Fibroblast of lung (primary cell): ENCODE results near the gene HMCN2.

Experiments used
- CTCF ChIP-seq, 2 donors: IDR thresholded peaks in 1 of 2; conservative IDR thresholded peaks in 1 of 2; 1 replicate in 1 of 2; 2 replicates in 1 of 2; pipeline ENCODE4 v1.5.1; 2011 to 2012; ENCODE audit warnings: low read length in 2 of 2, control low read depth in 1 of 2, inconsistent platforms in 1 of 2, low read depth in 1 of 2, mild to moderate bottlenecking in 1 of 2
- EZH2 ChIP-seq: IDR thresholded peaks from 2 replicates; pipeline ENCODE4 v1.5.1; 2012; ENCODE audit warnings: low read length, control low read depth, mild to moderate bottlenecking; ENCODE audit errors: missing control alignments

GRCh38 chr9:130230631-130231030 is 34.9 kb upstream of the HMCN2 start:
- TF ChIP-seq CTCF (conservative IDR thresholded peaks at IDR 0.05 in 1 of 2, IDR thresholded peaks at IDR 0.05 in 1 of 2; ENCODE audit: low read depth in 1 of 2, low read length in 2 of 2), result no peak
- no peak for TF ChIP-seq EZH2
